Left lobe of liver (tissue), 2 donors: Measurements from ENCODE around the gene ATP5F1E. TPM values are rescaled to one million over a fixed set of nuclear protein-coding genes. Genes with fewer than 3 reads are reported as not detected.
A peak's percentile ranks its signal among the peaks of the same experiment; 100 is the strongest.
"Not testable (repeated sequence)": the region's sequence is repeated elsewhere in the genome, so short reads cannot be mapped to it uniquely, and the experiment has no call there.

Experiments used
- ATAC-seq: fragments of 200-7000 bp; cut with Tn5 transposase; one replicate; pipeline ENCODE4 v1.9.1; 2020; ENCODE audit warnings: mild to moderate bottlenecking, moderate library complexity
- DNase-seq: peaks from one replicate; pipeline ENCODE4 v3.0.0-alpha.2; 2020; ENCODE audit warnings: low spot score
- total RNA-seq: library from RNA; stranded (reverse); gene quantifications from one replicate; pipeline ENCODE4 v1.2.1, GENCODE V29; 2021
- donor health status: DM: no; HTN: no; CAD: no; lungs with moderate emphysema.
- donor health status: DM: no; HTN: yes; CAD: no.

The ATP5F1E gene
- total RNA-seq, 1 donor from 2014 or later, result 33.3 TPM

DNA sequence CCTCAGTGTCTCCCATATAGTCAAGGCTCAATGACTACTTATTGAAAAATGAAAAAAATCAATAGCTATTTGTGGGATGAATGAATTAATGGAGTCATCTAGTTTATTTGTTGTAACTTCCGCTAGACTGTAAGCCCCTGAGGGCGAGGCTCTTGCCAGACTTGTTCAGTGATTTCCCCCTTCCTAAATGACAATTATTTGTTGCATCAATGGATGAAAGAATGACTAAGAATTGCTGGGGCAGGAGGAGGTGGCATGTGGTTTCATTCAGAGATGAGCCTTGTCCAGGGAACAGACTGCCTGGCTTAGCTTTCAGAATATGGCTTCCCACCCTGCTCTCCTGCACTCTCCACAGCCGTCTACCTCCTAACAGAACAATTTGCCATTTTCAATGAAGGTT lies 11.6 kb upstream of the ATP5F1E start:
- ATAC-seq, result no peak

DNA sequence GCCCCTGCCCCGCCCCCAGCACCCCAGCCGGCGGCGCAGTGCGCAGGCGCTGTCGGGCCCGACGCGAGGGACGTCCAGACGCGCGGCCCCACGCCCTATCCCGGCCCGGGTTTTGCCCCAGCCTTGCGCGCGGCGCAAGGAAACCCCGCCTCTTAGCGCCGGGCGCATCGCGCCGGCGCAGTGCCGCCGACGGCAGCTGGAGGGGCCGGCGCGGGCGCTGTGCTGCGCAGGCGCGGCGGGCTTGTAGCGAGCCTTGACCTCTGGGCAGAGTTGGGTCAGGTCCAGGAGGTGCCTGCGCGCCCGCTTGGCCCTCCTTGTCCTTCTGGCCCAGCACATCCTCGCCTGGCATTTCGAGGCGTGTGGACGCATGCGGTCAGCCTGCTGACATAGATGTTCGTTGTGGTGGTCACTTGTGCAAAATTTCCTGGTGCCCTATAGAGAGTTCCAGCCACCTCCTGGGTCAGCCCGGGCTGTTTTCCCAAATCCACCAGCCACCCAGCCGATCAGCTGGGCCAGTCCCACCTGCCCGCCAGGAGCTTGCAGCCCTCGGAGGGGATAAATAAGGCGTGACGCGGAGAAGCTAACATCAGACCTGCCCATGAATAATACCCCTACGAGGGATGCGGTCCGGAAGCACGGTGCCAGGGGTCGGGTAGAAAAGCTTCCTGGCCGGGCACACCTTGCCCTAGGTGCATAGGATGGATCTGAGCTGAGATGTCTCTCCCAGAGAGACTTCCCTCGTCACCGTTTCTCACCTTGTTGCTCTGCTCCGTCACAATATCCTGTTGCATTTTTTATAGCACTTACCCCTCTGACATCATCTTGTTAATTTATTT lies 10.9 kb upstream of the ATP5F1E start:
- DNase-seq (peak; percentile 97), ATAC-seq (peak; percentile 96)

More for the DNA sequence above, 11.6 kb upstream of the ATP5F1E start:
- DNase-seq, result no peak

DNA sequence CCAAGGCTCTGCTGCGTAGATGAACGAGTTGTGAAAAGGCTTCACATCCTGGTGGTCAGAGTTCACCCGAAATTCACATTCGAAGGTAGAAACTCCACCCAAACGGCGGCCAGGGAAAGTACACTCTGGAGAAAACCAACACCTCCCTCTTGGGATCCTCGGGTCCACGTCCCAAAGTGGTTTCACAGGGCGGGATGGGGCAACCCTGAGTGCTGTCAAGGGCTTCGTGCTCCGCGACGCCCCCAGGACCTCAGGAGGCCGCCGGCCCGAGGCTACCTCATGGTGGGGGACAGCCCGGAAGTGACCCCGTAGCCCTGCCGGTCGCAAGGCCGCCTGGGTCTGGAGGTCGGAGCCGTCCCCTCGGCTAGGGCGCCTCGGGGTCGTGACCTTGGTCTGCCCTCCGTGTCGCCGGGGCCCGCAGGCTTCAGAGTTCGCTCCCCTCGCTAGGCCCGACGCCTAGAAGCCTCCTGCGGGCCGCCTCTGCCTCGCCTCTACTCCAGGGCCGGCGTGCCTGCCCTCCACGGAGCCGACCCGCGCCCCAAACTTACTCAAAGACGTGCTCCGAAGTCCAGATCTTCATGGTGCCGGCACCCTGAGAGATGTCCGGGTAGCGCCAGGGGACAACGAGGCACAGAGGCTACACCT lies 10.1 kb upstream of the ATP5F1E start, which contains the start of gene PRELID3B:
Gene PRELID3B, minus strand, starts transcription at position 636 of the 645 bp plus-strand sequence. Its CDS starts 56 bp downstream, at position 580.
- ATAC-seq (peak; percentile 47), DNase-seq (no peak)

DNA sequence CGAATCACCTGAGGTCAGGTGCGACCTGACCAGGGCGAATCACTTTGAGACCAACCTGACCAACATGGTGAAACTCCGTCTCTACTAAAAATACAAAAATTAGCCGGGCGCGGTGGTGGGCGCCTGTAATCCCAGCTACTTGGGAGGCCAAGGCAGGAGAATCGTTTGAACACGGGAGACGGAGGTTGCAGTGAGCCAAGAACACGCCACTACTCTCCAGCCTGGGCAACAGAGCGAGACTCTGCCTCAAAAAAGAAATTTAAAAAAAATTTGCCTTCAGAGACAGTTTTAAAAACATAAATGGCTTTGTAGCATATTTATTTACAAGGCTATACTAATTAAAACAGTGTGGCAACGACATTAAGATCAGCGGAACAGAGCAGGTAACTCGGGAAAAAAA lies 9.4 kb upstream of the ATP5F1E start:
- ATAC-seq, result not testable (repeated sequence)

DNA sequence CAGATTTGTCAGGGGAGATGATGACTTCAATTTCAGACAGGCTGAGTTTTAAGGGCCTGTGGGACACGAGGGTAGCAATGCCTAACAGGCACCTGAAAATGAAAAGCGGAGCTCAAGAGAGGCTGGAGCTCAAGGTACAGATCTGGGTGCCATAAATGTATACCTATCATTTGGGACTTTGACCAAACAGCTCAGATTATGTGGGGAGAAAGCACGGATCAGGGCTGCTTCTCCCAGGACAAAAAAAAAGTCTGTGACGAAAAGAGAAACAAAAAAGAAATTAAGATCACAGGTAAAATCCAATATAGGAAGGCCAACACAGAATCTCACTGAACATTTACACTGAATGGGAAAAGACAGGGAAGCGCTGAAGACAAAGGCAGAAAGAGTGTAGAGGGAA lies 8.5 kb upstream of the ATP5F1E start:
- ATAC-seq, result no peak
- no peak for DNase-seq

More for the DNA sequence above, 9.4 kb upstream of the ATP5F1E start:
- not testable (repeated sequence) for DNase-seq

DNA sequence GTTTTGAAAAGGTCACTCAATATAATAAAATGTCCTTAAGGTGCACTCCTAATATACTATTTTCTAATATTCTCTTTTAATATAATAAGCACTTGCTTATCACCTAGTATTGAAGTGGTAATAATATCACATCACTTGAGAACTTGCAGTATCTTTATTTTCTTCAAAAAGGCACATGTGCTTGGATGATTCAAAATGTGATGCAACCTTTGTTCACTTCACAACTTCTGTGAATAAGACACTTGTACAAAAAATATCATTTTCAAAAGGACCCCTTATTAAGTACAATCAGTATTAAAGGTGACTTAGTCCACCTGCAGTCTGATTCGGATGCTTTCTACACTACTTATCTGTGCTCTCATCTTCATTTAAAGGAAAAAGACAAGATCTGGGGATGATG lies 7.1 kb upstream of the ATP5F1E start:
- no peak for DNase-seq

DNA sequence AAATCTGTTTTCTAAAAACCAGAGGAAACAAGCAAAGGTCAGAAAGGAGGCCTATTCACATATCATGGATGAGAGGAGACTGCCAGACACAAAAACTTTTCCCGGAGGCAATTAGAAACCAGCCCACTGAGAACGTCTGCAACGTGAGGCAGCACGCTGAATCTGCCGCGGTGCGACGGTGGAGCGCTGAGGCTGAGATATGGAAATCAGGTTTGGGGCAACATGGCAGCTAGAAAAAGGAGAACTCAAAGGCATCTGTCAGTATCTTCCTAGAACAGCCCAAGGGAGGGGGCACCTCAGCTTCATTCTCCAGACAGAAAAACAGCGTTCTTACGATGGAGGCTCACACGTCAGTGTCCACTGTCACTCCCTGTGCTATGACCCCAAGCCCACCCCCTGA lies 5.3 kb upstream of the ATP5F1E start:
- ATAC-seq, result no peak
- no peak for DNase-seq

More for the DNA sequence above, 7.1 kb upstream of the ATP5F1E start:
- ATAC-seq, result no peak

DNA sequence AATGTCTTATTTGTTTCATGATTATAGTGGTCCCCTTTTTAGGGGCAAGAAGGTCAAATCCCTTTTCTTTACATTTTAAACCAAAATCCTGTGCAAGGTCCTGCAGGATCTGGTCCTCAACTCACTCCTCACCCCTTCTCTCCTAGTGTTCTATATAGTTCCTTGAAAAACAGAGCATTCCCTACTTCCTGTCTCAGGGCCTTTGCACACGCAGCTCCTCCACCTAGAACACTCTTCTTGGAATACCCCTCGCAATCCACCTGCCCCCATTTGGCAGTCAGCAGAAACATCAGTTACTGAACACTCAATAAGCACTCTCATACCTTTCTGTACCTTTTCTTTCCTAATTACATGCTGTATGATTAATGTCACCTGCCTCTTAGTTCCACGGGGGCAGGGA lies 3.2 kb upstream of the ATP5F1E start:
- DNase-seq, result no peak
- no peak for ATAC-seq

DNA sequence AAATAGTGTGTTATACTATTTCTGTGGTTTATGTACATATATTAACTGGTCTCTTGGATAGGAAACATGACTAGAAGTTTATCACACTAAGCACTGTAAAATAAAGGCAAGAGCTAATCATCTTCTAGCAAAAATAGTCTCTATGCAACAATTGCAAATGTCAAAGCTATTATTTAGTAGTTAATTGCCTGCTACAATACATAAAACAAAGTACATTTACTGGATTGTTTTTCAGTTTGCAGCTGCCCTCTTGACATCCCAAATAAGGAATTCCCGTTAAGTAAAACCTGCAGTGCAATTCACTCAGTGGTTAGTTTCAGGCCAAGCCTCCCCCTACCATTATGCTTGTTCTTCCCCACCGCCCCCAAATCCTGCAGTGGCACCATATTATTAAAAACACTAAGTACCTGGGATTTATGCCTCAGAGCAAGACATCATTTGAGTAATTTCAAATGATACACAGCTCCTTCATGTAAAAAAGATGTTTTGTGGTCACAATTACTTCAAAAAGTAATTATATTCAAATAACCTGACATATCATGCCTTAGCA lies 1.6 kb upstream of the ATP5F1E start:
- ATAC-seq (no peak), DNase-seq (no peak)

DNA sequence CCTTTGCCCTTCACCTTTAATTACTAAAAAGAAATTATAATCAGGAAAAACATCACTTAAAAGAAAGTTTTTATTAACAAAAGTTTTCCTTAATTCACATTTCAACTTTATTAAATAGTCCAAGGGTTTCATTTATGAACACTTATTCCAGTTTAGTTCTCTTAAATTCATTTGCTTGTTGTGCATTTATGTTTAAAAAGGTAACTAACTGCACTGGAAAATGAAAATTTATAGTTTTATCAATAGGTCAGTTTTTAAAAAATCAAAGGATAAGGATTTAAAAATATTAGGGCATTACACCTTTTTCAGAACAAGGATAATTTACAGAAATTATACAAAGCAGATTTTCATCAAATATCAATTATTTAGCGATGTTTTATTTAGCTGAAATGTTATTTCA lies 958 bp upstream of the ATP5F1E start:
- ATAC-seq (no peak), DNase-seq (no peak)

DNA sequence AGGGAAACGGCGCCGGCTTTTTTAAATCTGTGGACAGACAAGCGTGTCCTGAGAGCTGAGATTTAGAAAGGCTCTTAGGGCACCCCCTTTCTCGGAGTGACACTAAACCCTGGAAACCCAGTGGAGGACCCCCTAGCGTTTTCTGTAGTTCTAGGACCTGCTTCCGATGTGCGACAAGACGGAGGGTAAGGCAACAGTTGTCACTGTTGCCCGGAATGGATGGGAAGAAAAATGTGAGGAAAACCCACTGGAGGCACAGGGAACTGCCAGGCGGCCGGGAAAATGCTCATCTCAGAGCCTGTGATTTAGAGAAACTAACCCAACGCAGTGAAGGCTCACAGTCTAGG lies 551 bp upstream of the ATP5F1E start:
- DNase-seq, result no peak
- peak; percentile 18 for ATAC-seq

DNA sequence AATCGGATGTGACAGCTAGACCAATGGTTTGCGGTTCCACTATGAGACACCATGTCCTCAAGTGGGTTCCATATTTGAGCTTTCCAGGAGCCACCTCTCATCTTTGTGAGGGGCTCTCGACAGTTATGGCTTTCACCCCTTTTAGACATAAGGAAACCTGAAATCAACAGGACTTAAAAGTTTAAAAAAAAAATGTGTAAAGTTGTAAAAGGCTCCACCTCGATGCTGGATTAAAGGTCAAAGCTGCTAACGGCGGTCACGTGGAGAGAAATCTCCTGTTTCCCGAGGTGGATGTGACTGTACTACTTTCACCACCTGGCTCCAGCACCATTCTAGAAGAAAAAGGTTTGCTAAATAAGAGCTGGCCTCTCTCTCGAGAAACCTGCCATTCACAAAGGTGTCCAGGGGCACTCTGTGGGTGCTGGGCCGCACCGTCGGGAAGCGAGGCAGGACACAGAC lies 542 bp downstream of the ATP5F1E start:
- DNase-seq, result no peak
- no peak for ATAC-seq

DNA sequence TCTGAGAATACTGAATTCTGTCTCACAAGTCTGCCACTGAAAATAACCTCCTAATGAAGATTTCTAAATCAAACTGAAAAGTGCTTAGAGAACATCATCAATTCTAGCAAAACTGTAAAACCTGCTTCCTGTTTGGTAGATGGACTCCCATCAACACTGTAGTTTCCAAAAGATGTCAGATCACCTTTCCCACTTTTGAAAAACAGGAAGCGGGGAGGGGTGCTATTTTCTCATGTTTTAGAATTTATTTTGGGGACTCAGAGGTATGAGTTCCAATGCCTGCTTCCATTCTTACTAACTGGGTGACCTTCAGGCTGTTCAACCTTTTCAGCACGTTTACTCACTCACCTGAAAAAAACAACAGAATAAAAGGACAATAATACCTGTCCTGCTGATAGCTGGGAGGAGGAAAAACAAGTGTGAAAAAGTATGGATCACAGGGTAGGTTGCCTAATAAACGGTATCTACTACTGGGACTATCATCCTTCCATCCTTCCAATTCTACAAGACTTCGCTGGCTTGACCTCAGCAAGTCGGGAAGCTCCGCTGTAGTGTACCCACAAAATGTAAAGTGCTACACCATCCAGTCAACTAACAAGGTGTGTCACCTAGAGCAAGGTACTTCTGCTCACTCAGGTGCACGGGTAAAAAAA lies 1.1 kb downstream of the ATP5F1E start:
- ATAC-seq, result no peak
- no peak for DNase-seq

DNA sequence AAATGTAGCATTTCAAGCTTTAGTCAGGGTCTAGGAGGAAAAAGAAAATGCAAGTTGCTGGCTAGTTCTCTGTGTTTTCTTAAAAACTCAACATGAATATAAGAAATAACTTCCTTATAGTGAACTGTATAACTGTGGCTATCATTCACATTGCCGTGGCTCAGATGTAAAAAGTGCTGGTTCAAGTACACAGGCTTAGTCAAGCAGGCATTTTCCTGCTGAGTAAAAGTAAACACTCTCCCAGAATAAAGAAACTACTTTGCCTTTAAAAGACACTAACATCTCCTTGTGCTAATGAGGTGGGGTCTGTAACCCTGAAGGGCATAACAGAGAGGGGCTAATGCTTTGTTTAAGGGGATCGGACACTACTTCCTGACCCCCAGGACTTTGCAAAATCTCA lies 3.3 kb downstream of the ATP5F1E start:
- no peak for DNase-seq

DNA sequence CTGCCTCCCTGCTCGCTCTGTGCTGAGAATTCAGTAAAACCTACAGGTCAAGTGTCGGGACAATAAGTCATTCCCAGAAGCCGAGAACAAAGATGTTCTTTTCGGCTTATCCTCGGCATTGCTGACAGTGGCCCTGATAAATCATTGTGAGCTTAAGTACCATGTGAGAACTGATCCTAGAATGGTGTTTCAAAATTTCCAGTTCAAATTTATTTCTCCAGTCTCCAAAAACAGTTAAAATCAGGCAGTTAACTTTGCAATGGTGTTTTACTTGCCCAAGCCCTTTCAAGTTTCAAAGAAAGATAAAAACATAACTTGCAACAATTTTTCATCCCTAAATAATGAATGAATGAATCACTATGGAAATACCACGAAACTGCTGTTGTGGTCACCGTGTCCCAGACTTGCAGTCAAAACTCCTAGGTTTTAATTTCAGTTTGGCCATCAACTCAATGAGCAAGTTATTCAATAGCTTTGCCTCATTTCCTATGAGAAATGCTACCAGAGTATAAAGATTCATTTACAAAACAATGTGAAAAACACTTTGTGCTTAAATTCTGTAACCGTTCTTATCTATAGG lies 4.3 kb downstream of the ATP5F1E start:
- DNase-seq (no peak), ATAC-seq (no peak)

More for the DNA sequence above, 3.3 kb downstream of the ATP5F1E start:
- ATAC-seq, result no peak

DNA sequence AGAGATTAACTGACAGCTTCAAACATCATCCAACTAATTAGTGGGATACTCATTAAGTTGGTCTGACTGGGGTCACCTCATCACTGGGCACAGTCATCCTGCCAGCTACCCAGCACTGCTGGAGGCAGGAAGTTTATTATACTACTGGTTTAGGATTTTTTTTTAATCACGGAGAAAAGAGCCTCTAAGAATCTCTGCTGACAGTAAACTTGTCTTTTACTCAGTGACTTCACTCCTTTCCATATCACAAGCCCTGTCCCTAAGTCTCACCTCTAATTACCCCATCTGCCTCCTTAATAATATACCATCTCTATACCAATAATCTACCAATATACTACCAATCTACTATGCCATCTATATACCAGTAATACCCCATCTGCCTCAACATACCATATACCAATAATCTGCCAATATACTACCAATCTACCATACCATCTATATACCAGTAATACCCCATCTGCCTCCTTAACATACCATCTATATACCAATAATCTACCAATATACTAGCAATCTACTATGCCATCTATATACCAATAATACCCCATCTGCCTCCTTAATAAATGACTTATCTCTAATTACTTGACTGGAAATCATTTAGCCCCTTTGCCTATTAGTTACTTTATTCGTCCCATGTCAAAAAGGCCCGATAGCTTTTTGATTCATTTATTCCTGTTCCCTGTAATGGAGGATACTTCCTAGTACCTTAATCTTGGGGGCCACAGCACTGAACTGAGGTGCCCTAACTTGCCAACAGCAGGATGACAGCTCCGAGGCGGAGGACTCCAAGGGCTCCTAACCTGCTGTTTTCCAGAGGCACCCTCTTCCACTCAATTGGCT lies 5.0 kb downstream of the ATP5F1E start:
- ATAC-seq (no peak), DNase-seq (no peak)

DNA sequence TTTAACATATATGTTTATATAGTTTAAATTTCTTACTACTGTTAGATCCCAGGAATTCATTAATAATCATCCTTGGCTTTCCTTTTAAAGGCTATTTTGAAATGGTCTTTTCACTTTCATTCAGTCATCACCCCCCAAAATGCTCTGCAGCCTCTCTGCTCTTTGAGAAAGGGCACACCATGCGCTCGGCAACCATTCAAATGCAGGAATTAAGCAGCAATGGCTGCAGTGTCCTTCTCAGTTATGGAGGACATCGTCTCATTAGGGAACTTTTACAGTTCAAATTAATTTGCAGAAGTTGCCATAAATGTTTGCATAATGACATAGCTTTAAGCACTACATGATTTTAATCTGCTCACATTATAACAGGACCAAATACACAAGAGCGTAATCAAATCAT lies 6.6 kb downstream of the ATP5F1E start:
- no peak for DNase-seq
- no peak for ATAC-seq

DNA sequence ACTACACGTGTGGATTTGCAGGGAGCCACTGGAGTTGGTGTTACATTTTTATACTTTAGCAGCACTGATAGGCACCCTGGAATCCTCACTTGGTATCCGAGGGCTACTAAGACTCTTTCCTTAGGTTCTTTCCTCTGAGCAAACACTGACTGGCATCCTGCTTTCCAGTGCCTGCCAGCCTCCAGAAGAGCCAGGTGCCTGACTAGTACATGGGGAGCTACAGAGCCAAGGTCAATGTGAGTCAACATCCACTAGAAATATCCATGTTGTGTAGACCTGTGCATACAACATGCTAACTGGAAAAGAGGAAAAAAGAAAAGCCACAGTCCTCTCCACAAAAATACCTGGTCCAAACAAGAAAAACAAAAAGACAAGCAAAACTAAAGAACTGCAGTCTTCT lies 7.0 kb downstream of the ATP5F1E start:
- DNase-seq (no peak), ATAC-seq (peak; percentile 79)

DNA sequence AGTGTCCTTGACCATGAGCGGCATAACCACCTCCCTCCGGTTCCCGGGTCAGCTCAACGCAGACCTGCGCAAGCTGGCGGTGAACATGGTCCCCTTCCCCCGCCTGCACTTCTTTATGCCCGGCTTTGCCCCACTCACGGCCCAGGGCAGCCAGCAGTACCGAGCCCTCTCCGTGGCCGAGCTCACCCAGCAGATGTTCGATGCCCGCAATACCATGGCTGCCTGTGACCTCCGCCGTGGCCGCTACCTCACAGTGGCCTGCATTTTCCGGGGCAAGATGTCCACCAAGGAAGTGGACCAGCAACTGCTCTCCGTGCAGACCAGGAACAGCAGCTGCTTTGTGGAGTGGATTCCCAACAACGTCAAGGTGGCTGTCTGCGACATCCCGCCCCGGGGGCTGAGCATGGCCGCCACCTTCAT lies 8.0 kb downstream of the ATP5F1E start:
- DNase-seq (no peak), ATAC-seq (no peak)

DNA sequence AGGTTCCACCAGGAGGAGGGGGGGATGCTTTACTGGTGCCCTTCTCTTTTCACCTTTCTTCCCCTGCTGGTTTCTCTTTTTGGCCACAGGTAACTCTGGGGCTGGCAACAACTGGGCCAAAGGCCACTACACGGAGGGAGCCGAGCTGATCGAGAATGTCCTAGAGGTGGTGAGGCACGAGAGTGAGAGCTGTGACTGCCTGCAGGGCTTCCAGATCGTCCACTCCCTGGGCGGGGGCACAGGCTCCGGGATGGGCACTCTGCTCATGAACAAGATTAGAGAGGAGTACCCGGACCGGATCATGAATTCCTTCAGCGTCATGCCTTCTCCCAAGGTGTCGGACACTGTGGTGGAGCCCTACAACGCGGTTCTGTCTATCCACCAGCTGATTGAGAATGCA lies 8.5 kb downstream of the ATP5F1E start:
- ATAC-seq, result peak; percentile 70
- DNase-seq, result no peak
